A204.1 (cell line): ENCODE results near the gene BLTP3B.
"Not testable (repeated sequence)": the region's sequence is repeated elsewhere in the genome, so short reads cannot be mapped to it uniquely, and the experiment has no call there.

ENCODE experiments used
- FAIRE-seq: peaks from 2 replicates; lab custom pipeline; 2012; peaks lifted over from hg19 to GRCh38; lab: Jason Lieb, UNC

BLTP3B gene

GRCh38 chr12:100142851-100143559, at the start of gene BLTP3B:
BLTP3B (minus strand) TSS chr12:100142874; CDS start chr12:100142635, 239 bp downstream.
- FAIRE-seq = no peak

GRCh38 chr12:100189636-100190394, 47.1 kb upstream of the BLTP3B start:
- FAIRE-seq = no peak

GRCh38 chr12:100188888-100189635, 46.4 kb upstream of the BLTP3B start:
- not testable (repeated sequence) for FAIRE-seq

GRCh38 chr12:100187857-100188519, 45.3 kb upstream of the BLTP3B start:
- no peak for FAIRE-seq

- no peak for FAIRE-seq
Observed at GRCh38 chr12:100187068-100187467, 44.4 kb upstream of the BLTP3B start.

GRCh38 chr12:100186071-100186470, 43.4 kb upstream of the BLTP3B start:
- no peak for FAIRE-seq

- FAIRE-seq = no peak
Observed at GRCh38 chr12:100185361-100185894, 42.8 kb upstream of the BLTP3B start.

GRCh38 chr12:100184549-100185145, 42.0 kb upstream of the BLTP3B start:
- no peak for FAIRE-seq

- no peak for FAIRE-seq
Observed at GRCh38 chr12:100179252-100179651, 36.6 kb upstream of the BLTP3B start.

GRCh38 chr12:100176493-100176892, 33.8 kb upstream of the BLTP3B start:
- FAIRE-seq = not testable (repeated sequence)

GRCh38 chr12:100174495-100174894, 31.8 kb upstream of the BLTP3B start:
- FAIRE-seq = no peak

- no peak for FAIRE-seq
Observed at GRCh38 chr12:100173111-100173510, 30.4 kb upstream of the BLTP3B start.

GRCh38 chr12:100171248-100171647, 28.6 kb upstream of the BLTP3B start:
- FAIRE-seq = no peak

- FAIRE-seq = no peak
Observed at GRCh38 chr12:100170313-100170858, 27.7 kb upstream of the BLTP3B start.

- no peak for FAIRE-seq
Observed at GRCh38 chr12:100169345-100169744, 26.7 kb upstream of the BLTP3B start.

GRCh38 chr12:100168562-100168961, 25.9 kb upstream of the BLTP3B start:
- no peak for FAIRE-seq

- no peak for FAIRE-seq
Observed at GRCh38 chr12:100166232-100166631, 23.6 kb upstream of the BLTP3B start.

- FAIRE-seq = no peak
Observed at GRCh38 chr12:100165356-100165755, 22.7 kb upstream of the BLTP3B start.

- no peak for FAIRE-seq
Observed at GRCh38 chr12:100164153-100164704, 21.6 kb upstream of the BLTP3B start.

GRCh38 chr12:100163416-100164152, 20.9 kb upstream of the BLTP3B start:
- FAIRE-seq = no peak
